Hepatocyte (in vitro differentiated cells): ENCODE data around the gene NRCAM. TPM values are rescaled to one million over a fixed set of nuclear protein-coding genes. Genes with fewer than 3 reads are reported as not detected.

Source experiments
- DNase-seq: peaks from one replicate; pipeline ENCODE4 v3.0.0-alpha.2; 2016; ENCODE audit warnings: low spot score
- H2AFZ ChIP-seq: fragments of 200-600 bp; sonication (generic); 2 replicates; pipeline ENCODE4 v1.6.0; 2016; ENCODE audit warnings: antibody characterized with exemption, mild to moderate bottlenecking
- H3K27ac ChIP-seq: fragments of 200-600 bp; sonication (generic); 2 replicates; pipeline ENCODE4 v1.5.1; 2016; ENCODE audit warnings: mild to moderate bottlenecking
- H3K27me3 ChIP-seq: fragments of 200-600 bp; sonication (generic); 2 replicates; pipeline ENCODE4 v1.6.1; 2016
- H3K36me3 ChIP-seq: fragments of 200-600 bp; sonication (generic); replicated peaks from 2 replicates; pipeline ENCODE4 v1.5.1; 2016; ENCODE audit warnings: low read depth; ENCODE audit not compliant: insufficient read depth
- H3K4me1 ChIP-seq: fragments of 200-600 bp; sonication (generic); 2 replicates; pipeline ENCODE4 v1.5.1; 2016; ENCODE audit warnings: mild to moderate bottlenecking, moderate library complexity; ENCODE audit not compliant: insufficient read depth
- H3K4me2 ChIP-seq: fragments of 200-600 bp; sonication (generic); 2 replicates; pipeline ENCODE4 v1.6.0; 2016
- H3K4me3 ChIP-seq: fragments of 200-600 bp; sonication (generic); 2 replicates; pipeline ENCODE4 v1.5.1; 2016; ENCODE audit warnings: mild to moderate bottlenecking
- H3K79me2 ChIP-seq: fragments of 200-600 bp; sonication (generic); 2 replicates; pipeline ENCODE4 v1.6.0; 2017; ENCODE audit warnings: mild to moderate bottlenecking
- H3K9me2 ChIP-seq: fragments of 200-600 bp; sonication (generic); replicated peaks from 2 replicates; pipeline ENCODE4 v1.6.0; 2017; ENCODE audit warnings: mild to moderate bottlenecking; ENCODE audit not compliant: insufficient read depth
- H3K9me3 ChIP-seq: fragments of 200-600 bp; sonication (generic); 2 replicates; pipeline ENCODE4 v1.5.1; 2016; ENCODE audit warnings: low read depth, mild to moderate bottlenecking
- H4K20me1 ChIP-seq: fragments of 200-600 bp; sonication (generic); 2 replicates; pipeline ENCODE4 v1.6.0; 2016; ENCODE audit warnings: mild to moderate bottlenecking; ENCODE audit not compliant: insufficient read depth, poor library complexity, severe bottlenecking
- EZH2 ChIP-seq: fragments of 200-600 bp; sonication (generic); IDR thresholded peaks from 2 replicates; pipeline ENCODE4 v1.6.1; 2016; ENCODE audit warnings: antibody characterized with exemption, mild to moderate bottlenecking, borderline replicate concordance
- EZH2phosphoT487 ChIP-seq: fragments of 200-600 bp; sonication (generic); IDR thresholded peaks from one replicate; pipeline ENCODE4 v1.6.1; 2018; ENCODE audit warnings: antibody characterized with exemption, mild to moderate bottlenecking, low read depth, moderate library complexity; ENCODE audit not compliant: unreplicated experiment, severe bottlenecking
- WGBS: methylation state at CpG from one replicate; pipeline ENCODE4 v1.1.6; 2016; ENCODE audit warnings: low lambda C conversion rate; ENCODE audit errors: missing lambda C conversion rate; 5-methylcytosine and 5-hydroxymethylcytosine counted together
- polyA plus RNA-seq: library from polyadenylated mRNA; unstranded; fragments of >200 nt; fragmentation: Nextera tagmentation; extraction: Ambion mirVana; gene quantifications from 2 replicates; pipeline ENCODE4 v1.2.1, GENCODE V29; 2016
- total RNA-seq: library from RNA; depleted of rRNA; stranded (reverse); fragments of >200 nt; gene quantifications from 2 replicates; pipeline ENCODE4 v1.2.3, GENCODE V29; 2014
- TF ChIP-seq, protein P1 (sequence below): fragments of 200-600 bp; sonication (generic); IDR thresholded peaks from 2 replicates; pipeline ENCODE4 v1.5.1; 2016; ENCODE audit warnings: antibody characterized with exemption, mild to moderate bottlenecking; ENCODE audit not compliant: poor library complexity

The NRCAM gene
- total and polyA plus RNA-seq, 2 experiments from 2014 or later = 16.0 to 34.4 TPM

- Histone ChIP-seq H4K20me1 (no peaks in the 10 kb centered on the region), H3K36me3 (no peaks in the 10 kb centered on the region), H3K9me3 (no peaks in the 10 kb centered on the region), H3K27me3 (no peaks in the 10 kb centered on the region), H3K4me1 (peaks cover 11% of the 10 kb centered on the region), H3K4me2 (no peak overlapping the region), H3K79me2 (no peaks in the 10 kb centered on the region), H2AFZ (no peak overlapping the region), H3K4me3 (no peak overlapping the region), H3K9me2 (no peaks in the 10 kb centered on the region), H3K27ac (no peak overlapping the region)
- TF ChIP-seq EZH2 = no peak
- TF ChIP-seq, protein P1, sequence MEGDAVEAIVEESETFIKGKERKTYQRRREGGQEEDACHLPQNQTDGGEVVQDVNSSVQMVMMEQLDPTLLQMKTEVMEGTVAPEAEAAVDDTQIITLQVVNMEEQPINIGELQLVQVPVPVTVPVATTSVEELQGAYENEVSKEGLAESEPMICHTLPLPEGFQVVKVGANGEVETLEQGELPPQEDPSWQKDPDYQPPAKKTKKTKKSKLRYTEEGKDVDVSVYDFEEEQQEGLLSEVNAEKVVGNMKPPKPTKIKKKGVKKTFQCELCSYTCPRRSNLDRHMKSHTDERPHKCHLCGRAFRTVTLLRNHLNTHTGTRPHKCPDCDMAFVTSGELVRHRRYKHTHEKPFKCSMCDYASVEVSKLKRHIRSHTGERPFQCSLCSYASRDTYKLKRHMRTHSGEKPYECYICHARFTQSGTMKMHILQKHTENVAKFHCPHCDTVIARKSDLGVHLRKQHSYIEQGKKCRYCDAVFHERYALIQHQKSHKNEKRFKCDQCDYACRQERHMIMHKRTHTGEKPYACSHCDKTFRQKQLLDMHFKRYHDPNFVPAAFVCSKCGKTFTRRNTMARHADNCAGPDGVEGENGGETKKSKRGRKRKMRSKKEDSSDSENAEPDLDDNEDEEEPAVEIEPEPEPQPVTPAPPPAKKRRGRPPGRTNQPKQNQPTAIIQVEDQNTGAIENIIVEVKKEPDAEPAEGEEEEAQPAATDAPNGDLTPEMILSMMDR = no peak
- 85% methylated on average over 7 of the region's 7 CpGs for WGBS
- no peak for DNase-seq
These were observed 47.8 kb downstream of the NRCAM start for GRCh38 chr7:108408296-108408991.

DNA sequence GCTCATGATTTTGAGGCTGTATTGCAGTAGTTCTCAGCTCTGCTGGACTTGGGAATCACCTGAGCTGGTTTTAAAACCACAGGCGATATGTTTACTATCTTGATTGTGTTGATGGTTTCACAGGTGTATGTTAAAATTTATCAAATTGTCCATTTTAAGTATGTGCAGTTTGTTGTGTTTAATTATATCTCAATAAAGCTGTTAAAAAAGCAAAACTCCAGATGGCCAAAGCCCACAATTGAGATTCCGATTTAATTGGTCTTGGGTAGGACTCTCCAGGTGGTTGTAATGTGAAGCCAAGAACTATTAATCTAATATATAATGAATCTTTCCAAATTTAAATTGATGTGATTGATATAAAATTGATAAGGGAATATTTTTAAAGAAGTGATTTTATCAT is 48.6 kb downstream of the NRCAM start:
- Histone ChIP-seq H3K4me2 (no peak overlapping the region), H3K27ac (no peak overlapping the region), H3K4me1 (peaks cover 11% of the 10 kb centered on the region), H3K4me3 (no peak overlapping the region), H2AFZ (no peak overlapping the region), H3K36me3 (no peaks in the 10 kb centered on the region), H3K9me3 (no peaks in the 10 kb centered on the region), H3K27me3 (no peaks in the 10 kb centered on the region), H3K9me2 (no peaks in the 10 kb centered on the region), H3K79me2 (no peaks in the 10 kb centered on the region), H4K20me1 (no peaks in the 10 kb centered on the region)
- no peak for TF ChIP-seq EZH2phosphoT487
- TF ChIP-seq, protein P1 = no peak
- no peak for TF ChIP-seq EZH2
- no peak for DNase-seq
- 95% methylated on average over 2 of the region's 2 CpGs for WGBS

- H3K4me1 ChIP-seq = peaks cover 11% of the 10 kb centered on the region
- DNase-seq = peak; percentile 30
- 40% methylated on average over 1 of the region's 1 CpG for WGBS
- H3K27me3 ChIP-seq = no peaks in the 10 kb centered on the region
- no peaks in the 10 kb centered on the region for H4K20me1 ChIP-seq
- H3K4me2 ChIP-seq = no peak overlapping the region
- TF ChIP-seq EZH2 (no peak), EZH2phosphoT487 (no peak)
- TF ChIP-seq, protein P1 = no peak
- no peaks in the 10 kb centered on the region for H3K9me2 ChIP-seq
- peak overlapping the region; percentile 11 for H3K27ac ChIP-seq
- H3K79me2 ChIP-seq = no peaks in the 10 kb centered on the region
- no peaks in the 10 kb centered on the region for H3K9me3 ChIP-seq
- H3K4me3 ChIP-seq = no peak overlapping the region
- no peak overlapping the region for H2AFZ ChIP-seq
- no peaks in the 10 kb centered on the region for H3K36me3 ChIP-seq
These were observed 49.9 kb downstream of the NRCAM start for GRCh38 chr7:108406222-108406890.
